ENCODE results near the gene AK5. TPM values are rescaled to one million over a fixed set of nuclear protein-coding genes. Genes with fewer than 3 reads are reported as not detected.

The AK5 gene
- total and polyA plus RNA-seq, 2 of the 13 experiments (the other 11 are each of a cell fraction or from before 2014, with no cell fraction given) = not detected

GRCh38 chr1:77467021-77467595 is 185.3 kb downstream of the AK5 start:
- H3K27me3 ChIP-seq (ENCODE audit: control insufficient read depth in 1 of 2, insufficient read depth in 2 of 2, low read length in 2 of 2) = peaks cover 0 to 8% of the 10 kb centered on the region in 2 experiments; a peak in 1 of 5 replicates
- no peaks in the 10 kb centered on the region for H3K4me1 ChIP-seq (ENCODE audit: insufficient read depth, low read length)
- WGBS (ENCODE audit: low lambda C conversion rate) = 22% methylated on average over 2 of the region's 2 CpGs
- no peaks in the 10 kb centered on the region for H3K79me2 ChIP-seq (ENCODE audit: insufficient read depth, low read length)
- no peaks in the 10 kb centered on the region for H4K20me1 ChIP-seq (ENCODE audit: insufficient read depth, low read length)
- no peak overlapping the region for H3K27ac ChIP-seq (ENCODE audit: extremely low read length, insufficient read depth, low read length)
- no peaks in the 10 kb centered on the region for H3K9me3 ChIP-seq (ENCODE audit: low read length)
- intact Hi-C loops (cut with micrococcal nuclease; ENCODE audit: unreplicated experiment) (no loop called here), in situ Hi-C loops (cut with HindIII; ENCODE audit: extremely low pct_ligation_motif_present, low pct_unique_long_range_greater_than_20kb) (no loop called here)
- no peak for FAIRE-seq
- H3K36me3 ChIP-seq (replicated peaks in 1 of 2; ENCODE audit: control insufficient read depth in 1 of 2, insufficient read depth in 2 of 2, low read length in 2 of 2) = no peaks in the 10 kb centered on the region
- no peak for ATAC-seq
- H3K4me2 ChIP-seq (ENCODE audit: low read depth, low read length) = no peak overlapping the region
- H3K4me3 ChIP-seq (replicated peaks in 1 of 3; ENCODE audit: insufficient read depth in 1 of 3, low read depth in 2 of 3, low read length in 3 of 3) = no peak overlapping the region
- no peak for DNase-seq (ENCODE audit: low spot score)
- ChIA-PET CTCF (ENCODE audit: low intra/inter-chr PET ratio, low total read pairs) (no interaction called here), POLR2A (no interaction called here)
- BruUV-seq (replicated peaks) = no TSS peak
- no peak overlapping the region for H2AFZ ChIP-seq (ENCODE audit: low read length)
- H3K9ac ChIP-seq (ENCODE audit: insufficient read depth, low read depth, low read length) = no peak overlapping the region
- TF ChIP-seq RBAK (CRISPR knock-in tag; IDR thresholded peaks at IDR 0.05) = no peak
- no peak for TF ChIP-seq JUN (CRISPR knock-in tag; IDR thresholded peaks at IDR 0.05)
- TF ChIP-seq SKIL (CRISPR knock-in tag; IDR thresholded peaks at IDR 0.05; ENCODE audit: borderline replicate concordance) = no peak
- TF ChIP-seq ZBTB42 (CRISPR knock-in tag; IDR thresholded peaks at IDR 0.05) = no peak
- TF ChIP-seq SP5 (CRISPR knock-in tag; IDR thresholded peaks at IDR 0.05; ENCODE audit: borderline replicate concordance, low read depth) = no peak
- TF ChIP-seq ZNF709 (CRISPR knock-in tag; IDR thresholded peaks at IDR 0.05) = no peak
- TF ChIP-seq ZNF562 (CRISPR knock-in tag; IDR thresholded peaks at IDR 0.05; ENCODE audit: borderline replicate concordance) = no peak
- no peak for TF ChIP-seq GATA4 (IDR thresholded peaks at IDR 0.05; ENCODE audit: borderline replicate concordance, low read depth)
- no peak for TF ChIP-seq THAP11 (CRISPR knock-in tag; IDR thresholded peaks at IDR 0.05)
- TF ChIP-seq HOXA9 (CRISPR knock-in tag; IDR thresholded peaks at IDR 0.05; ENCODE audit: borderline replicate concordance) = no peak
- TF ChIP-seq MYC (CRISPR knock-in tag; IDR thresholded peaks at IDR 0.05; ENCODE audit: borderline replicate concordance) = no peak
- TF ChIP-seq POLR2AphosphoS5 (IDR thresholded peaks at IDR 0.05; ENCODE audit: low read depth, low read length) = no peak
- no peak for TF ChIP-seq KLF12 (CRISPR knock-in tag; IDR thresholded peaks at IDR 0.05; ENCODE audit: borderline replicate concordance)
- no peak for TF ChIP-seq HOXD1 (CRISPR knock-in tag; IDR thresholded peaks at IDR 0.05)
- no peak for TF ChIP-seq RAD51 (IDR thresholded peaks at IDR 0.05; ENCODE audit: borderline replicate concordance)
- no peak for TF ChIP-seq ZMYM3 (CRISPR knock-in tag; IDR thresholded peaks at IDR 0.05)
- TF ChIP-seq SUZ12 (IDR thresholded peaks at IDR 0.05; ENCODE audit: low read depth, low read length) = no peak
- TF ChIP-seq, protein P1, sequence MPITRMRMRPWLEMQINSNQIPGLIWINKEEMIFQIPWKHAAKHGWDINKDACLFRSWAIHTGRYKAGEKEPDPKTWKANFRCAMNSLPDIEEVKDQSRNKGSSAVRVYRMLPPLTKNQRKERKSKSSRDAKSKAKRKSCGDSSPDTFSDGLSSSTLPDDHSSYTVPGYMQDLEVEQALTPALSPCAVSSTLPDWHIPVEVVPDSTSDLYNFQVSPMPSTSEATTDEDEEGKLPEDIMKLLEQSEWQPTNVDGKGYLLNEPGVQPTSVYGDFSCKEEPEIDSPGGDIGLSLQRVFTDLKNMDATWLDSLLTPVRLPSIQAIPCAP (CRISPR knock-in tag; IDR thresholded peaks at IDR 0.05; ENCODE audit: low read depth) = no peak
- TF ChIP-seq ZSCAN22 (CRISPR knock-in tag; IDR thresholded peaks at IDR 0.05) = no peak
